ENCODE data around the gene KANK2. TPM values are rescaled to one million over a fixed set of nuclear protein-coding genes. Genes with fewer than 3 reads are reported as not detected.

KANK2 gene
- total and polyA plus RNA-seq, 2 of the 4 experiments (the other 2 are of a cell fraction), result 104 to 176 TPM

DNA sequence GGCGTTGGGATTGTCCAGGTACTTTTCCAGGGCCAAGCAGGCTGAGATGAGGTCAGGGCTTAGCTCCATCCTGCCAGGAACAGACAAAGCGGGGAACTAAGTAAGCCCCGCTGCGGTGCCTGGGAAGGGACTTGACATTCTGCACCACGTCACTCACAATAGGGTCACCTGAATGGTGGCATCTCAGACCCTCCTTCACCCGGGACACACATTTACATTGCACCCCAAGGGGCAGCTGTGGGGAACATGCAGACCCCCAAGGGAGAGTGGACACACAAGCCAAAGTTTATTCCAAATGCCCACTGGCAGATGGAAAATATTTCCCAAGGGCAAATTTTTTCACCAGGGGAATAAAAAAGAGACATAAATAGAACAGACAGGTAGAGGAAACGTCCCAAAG lies 21.4 kb downstream of the KANK2 start:
- H3K4me2 ChIP-seq (ENCODE audit: low read depth, low read length), result no peak overlapping the region
- H3K4ac ChIP-seq (ENCODE audit: low read depth, low read length), result no peak overlapping the region
- ChIA-PET CTCF (no interaction called here), POLR2A (ENCODE audit: unreplicated experiment) (no interaction called here)
- intact Hi-C loops (cut with micrococcal nuclease), result no loop called here
- no peak overlapping the region for H3K9ac ChIP-seq (ENCODE audit: low read depth, low read length)
- H2AK5ac ChIP-seq (ENCODE audit: low read depth, low read length), result no peak overlapping the region
- in situ Hi-C loops (cut with MboI; ENCODE audit: low sequenced_read_pairs), result no loop called here
- H3K27me3 ChIP-seq (ENCODE audit: control insufficient read depth, insufficient read depth, low read length), result no peaks in the 10 kb centered on the region
- H3K9me3 ChIP-seq (ENCODE audit: control insufficient read depth, insufficient read depth, low read length), result no peaks in the 10 kb centered on the region
- TF ChIP-seq CEBPB (IDR thresholded peaks at IDR 0.05; ENCODE audit: low read depth, low read length), result no peak
- TF ChIP-seq, protein P1, sequence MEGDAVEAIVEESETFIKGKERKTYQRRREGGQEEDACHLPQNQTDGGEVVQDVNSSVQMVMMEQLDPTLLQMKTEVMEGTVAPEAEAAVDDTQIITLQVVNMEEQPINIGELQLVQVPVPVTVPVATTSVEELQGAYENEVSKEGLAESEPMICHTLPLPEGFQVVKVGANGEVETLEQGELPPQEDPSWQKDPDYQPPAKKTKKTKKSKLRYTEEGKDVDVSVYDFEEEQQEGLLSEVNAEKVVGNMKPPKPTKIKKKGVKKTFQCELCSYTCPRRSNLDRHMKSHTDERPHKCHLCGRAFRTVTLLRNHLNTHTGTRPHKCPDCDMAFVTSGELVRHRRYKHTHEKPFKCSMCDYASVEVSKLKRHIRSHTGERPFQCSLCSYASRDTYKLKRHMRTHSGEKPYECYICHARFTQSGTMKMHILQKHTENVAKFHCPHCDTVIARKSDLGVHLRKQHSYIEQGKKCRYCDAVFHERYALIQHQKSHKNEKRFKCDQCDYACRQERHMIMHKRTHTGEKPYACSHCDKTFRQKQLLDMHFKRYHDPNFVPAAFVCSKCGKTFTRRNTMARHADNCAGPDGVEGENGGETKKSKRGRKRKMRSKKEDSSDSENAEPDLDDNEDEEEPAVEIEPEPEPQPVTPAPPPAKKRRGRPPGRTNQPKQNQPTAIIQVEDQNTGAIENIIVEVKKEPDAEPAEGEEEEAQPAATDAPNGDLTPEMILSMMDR (conservative IDR thresholded peaks at IDR 0.05; ENCODE audit: low read depth, low read length), result no peak
- TF ChIP-seq, protein P2, sequence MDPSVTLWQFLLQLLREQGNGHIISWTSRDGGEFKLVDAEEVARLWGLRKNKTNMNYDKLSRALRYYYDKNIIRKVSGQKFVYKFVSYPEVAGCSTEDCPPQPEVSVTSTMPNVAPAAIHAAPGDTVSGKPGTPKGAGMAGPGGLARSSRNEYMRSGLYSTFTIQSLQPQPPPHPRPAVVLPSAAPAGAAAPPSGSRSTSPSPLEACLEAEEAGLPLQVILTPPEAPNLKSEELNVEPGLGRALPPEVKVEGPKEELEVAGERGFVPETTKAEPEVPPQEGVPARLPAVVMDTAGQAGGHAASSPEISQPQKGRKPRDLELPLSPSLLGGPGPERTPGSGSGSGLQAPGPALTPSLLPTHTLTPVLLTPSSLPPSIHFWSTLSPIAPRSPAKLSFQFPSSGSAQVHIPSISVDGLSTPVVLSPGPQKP (IDR thresholded peaks at IDR 0.05; ENCODE audit: borderline replicate concordance, low read depth, low read length), result no peak
- no peak for TF ChIP-seq SMC3 (IDR thresholded peaks at IDR 0.05; ENCODE audit: low read depth, low read length)
- TF ChIP-seq MXI1 (IDR thresholded peaks at IDR 0.05; ENCODE audit: borderline replicate concordance, low read depth, low read length), result no peak
- no peak for TF ChIP-seq RCOR1 (IDR thresholded peaks at IDR 0.05; ENCODE audit: insufficient replicate concordance, low read length)
- TF ChIP-seq NFE2L2 (IDR thresholded peaks at IDR 0.05; ENCODE audit: low read depth, low read length), result no peak
- TF ChIP-seq MAFK (IDR thresholded peaks at IDR 0.05; ENCODE audit: low read depth, low read length), result no peak
- TF ChIP-seq RFX5 (IDR thresholded peaks at IDR 0.05; ENCODE audit: low read depth, low read length), result no peak
- TF ChIP-seq BHLHE40 (IDR thresholded peaks at IDR 0.05; ENCODE audit: low read depth, low read length), result no peak
- no peak for TF ChIP-seq CHD1 (IDR thresholded peaks at IDR 0.05; ENCODE audit: low read depth, low read length)
- TF ChIP-seq, protein P3, sequence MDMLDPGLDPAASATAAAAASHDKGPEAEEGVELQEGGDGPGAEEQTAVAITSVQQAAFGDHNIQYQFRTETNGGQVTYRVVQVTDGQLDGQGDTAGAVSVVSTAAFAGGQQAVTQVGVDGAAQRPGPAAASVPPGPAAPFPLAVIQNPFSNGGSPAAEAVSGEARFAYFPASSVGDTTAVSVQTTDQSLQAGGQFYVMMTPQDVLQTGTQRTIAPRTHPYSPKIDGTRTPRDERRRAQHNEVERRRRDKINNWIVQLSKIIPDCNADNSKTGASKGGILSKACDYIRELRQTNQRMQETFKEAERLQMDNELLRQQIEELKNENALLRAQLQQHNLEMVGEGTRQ (IDR thresholded peaks at IDR 0.05; ENCODE audit: low read depth, low read length), result no peak
- no peak overlapping the region for H3K14ac ChIP-seq (replicated peaks; ENCODE audit: low read depth, low read length)
- H4K5ac ChIP-seq (ENCODE audit: low read depth, low read length), result no peak overlapping the region
- H3K18ac ChIP-seq (ENCODE audit: low read depth, low read length), result no peak overlapping the region
- peak overlapping the region; percentile 42 for H2AK9ac ChIP-seq (replicated peaks; ENCODE audit: low read depth, low read length, poor library complexity)
- H3K4me1 ChIP-seq (ENCODE audit: control insufficient read depth, insufficient read depth, low read length), result 0 out of 2 replicates have a peak, but pooled peaks cover 1% of the 10 kb centered on the region
- no peak overlapping the region for H2BK20ac ChIP-seq (ENCODE audit: low read depth, low read length)
- H3K27ac ChIP-seq (ENCODE audit: insufficient read depth, low read length), result no peak overlapping the region
- H3K9me1 ChIP-seq (ENCODE audit: insufficient read depth, low read length), result peaks cover 11% of the 10 kb centered on the region
- H3K4me3 ChIP-seq (ENCODE audit: insufficient read depth, low read depth, low read length), result no peak overlapping the region
- BruUV-seq (replicated peaks), result no TSS peak
- no peak overlapping the region for H2BK120ac ChIP-seq (ENCODE audit: low read depth, low read length)
- peaks cover 36 to 73% of the 10 kb centered on the region in 2 experiments for H3K79me1 ChIP-seq (ENCODE audit: low read depth in 1 of 2, low read length in 2 of 2)
- H4K20me1 ChIP-seq (ENCODE audit: insufficient read depth, low read length), result no peaks in the 10 kb centered on the region; the same call in none of the 2 replicates
- ATAC-seq (ENCODE audit: low read depth) (no peak), DNase-seq (no peak)
- H2BK15ac ChIP-seq (ENCODE audit: low read depth, low read length), result no peak overlapping the region
- H2AFZ ChIP-seq (replicated peaks; ENCODE audit: low read length, poor library complexity), result no peak overlapping the region
- no peak overlapping the region for H3K56ac ChIP-seq (ENCODE audit: extremely low read depth, insufficient read depth, low read length)
- WGBS, 2 experiments (ENCODE audit: extremely low coverage in 2 of 2, insufficient read length in 1 of 2), result 95% methylated on average over 5 of the region's 7 CpGs; no CpG with 5 or more reads in 1 of the 2 experiments
- H2BK5ac ChIP-seq (ENCODE audit: low read depth, low read length, poor library complexity, severe bottlenecking), result no peak overlapping the region
- no peak overlapping the region for H4K91ac ChIP-seq (ENCODE audit: insufficient read depth, low read depth, low read length)
- peaks cover 81% of the 10 kb centered on the region for H3K36me3 ChIP-seq (ENCODE audit: control insufficient read depth, insufficient read depth, low read length)
- H4K8ac ChIP-seq (ENCODE audit: low read depth in 2 of 2, low read length in 2 of 2), result no peak overlapping the region
- dilution Hi-C loops (cut with HindIII; ENCODE audit: low sequenced_read_pairs, unreplicated experiment), result no loop called here
- no peak overlapping the region for H3K23ac ChIP-seq (ENCODE audit: low read depth, low read length)

All from IMR-90 (cell line).